HG02943 (cell line): ENCODE results near the gene SEPTIN1.

Source experiments
- ATAC-seq: cut with Tn5 transposase; IDR thresholded peaks from one replicate; pipeline ENCODE4 v1.9.1; 2021; ENCODE audit warnings: mild to moderate bottlenecking, low read depth, moderate library complexity; ENCODE audit not compliant: unreplicated experiment

Gene SEPTIN1, protein sequence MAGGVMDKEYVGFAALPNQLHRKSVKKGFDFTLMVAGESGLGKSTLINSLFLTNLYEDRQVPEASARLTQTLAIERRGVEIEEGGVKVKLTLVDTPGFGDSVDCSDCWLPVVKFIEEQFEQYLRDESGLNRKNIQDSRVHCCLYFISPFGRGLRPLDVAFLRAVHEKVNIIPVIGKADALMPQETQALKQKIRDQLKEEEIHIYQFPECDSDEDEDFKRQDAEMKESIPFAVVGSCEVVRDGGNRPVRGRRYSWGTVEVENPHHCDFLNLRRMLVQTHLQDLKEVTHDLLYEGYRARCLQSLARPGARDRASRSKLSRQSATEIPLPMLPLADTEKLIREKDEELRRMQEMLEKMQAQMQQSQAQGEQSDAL

DNA sequence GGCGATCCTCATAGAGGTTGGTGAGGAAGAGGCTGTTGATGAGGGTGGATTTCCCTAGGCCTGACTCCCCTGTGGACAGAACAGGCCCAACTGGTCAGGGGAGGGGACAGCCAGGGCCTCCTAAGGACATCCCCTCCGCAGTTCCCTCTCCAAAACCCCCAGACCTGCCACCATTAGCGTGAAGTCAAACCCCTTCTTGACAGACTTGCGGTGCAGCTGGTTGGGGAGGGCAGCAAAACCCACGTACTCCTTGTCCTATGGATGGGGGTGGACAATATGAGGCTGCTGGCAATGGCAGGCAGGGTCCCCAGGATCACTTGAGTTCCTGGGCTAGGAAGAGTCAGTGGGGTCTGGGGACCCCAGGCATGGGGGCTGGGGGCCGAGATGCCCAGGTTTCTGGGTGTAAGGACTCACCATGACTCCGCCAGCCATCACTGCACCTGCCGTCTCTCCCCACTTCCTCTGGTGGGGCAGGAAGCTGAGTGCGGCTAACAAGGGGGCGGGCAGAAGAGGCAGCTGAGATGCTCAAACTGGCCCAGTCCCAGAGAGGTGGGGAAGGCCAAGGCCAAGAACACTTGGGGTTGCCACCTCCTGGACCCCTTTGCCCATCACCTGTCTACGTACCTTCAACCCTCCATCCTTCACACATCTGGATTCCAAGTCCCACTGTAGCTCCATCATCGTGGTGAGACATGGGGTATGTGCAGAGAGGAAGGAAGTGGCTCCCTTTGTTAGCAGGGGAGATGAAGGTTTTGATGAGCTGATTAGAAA lies at the start of gene SEPTIN1:
TSS of gene SEPTIN1 (minus strand) at position 451 of the 771 bp plus-strand sequence. CDS start at position 432, 19 bp downstream.
- ATAC-seq = no peak

DNA sequence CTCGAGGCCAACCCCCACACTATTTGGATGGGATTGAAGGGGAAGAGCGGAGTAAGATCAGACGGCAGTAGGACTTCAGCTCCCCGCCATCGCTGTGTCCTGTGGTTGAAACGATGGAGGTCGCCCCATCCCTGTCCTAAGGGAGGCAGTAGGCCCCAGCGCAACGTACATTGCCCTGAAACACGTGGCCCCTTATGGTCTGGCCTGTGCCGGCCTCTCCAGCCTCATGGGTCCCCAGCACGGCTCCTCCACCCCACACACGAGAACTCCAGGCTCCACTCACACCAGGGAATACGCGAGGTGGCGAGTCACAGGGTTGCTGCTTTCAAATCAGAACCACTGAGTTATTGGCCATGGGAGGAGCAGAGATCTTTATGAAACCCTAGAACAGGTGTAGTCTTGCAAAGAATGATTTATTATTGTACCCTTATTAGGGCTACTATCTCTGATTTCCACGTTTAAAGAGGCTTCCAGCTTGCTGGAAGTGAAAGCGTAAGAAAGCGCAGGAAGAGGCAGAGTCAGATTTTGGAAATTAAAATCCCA lies 48.1 kb upstream of the SEPTIN1 start:
- ATAC-seq = no peak

DNA sequence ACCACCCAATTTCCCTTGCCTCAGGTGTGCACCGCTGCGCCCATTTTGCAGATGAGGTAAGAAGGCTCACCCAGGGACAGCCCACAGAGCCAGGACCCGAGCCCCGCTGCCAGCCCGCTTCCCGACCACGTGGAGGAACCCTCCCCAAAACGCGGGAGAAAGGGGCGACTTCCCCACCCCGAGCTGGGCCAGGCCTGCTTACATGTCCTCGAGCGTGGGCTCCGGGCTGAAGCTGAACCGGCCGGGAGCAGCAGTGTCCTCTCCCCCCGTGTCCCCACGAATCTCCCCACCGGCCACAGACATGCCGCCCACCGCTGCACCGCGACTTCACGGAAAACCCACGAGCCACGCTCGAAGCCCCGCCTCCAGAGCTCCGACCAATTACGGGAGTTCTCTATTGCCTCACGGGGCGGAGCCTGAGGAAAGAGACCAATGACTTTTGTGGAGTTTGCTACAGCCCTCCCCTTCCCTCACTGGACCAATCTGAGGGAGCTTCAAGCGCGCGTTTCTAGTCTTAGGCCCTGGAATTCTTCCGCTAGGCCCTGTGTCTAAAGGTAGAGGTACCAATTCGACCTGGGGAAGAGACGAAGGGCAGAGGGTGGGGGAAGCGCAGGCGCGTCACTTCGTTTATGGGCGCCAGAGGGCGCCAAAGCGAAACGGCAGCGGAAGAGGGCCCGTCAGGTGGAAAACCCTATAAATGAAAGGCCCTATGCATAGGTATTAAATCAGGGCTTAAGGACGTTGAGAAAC lies 47.5 kb upstream of the SEPTIN1 start, which contains the start of gene DCTPP1:
TSS of gene DCTPP1 (minus strand) at position 353 of the 750 bp plus-strand sequence. CDS start at position 303, 50 bp downstream.
- ATAC-seq = peak; percentile 94

DNA sequence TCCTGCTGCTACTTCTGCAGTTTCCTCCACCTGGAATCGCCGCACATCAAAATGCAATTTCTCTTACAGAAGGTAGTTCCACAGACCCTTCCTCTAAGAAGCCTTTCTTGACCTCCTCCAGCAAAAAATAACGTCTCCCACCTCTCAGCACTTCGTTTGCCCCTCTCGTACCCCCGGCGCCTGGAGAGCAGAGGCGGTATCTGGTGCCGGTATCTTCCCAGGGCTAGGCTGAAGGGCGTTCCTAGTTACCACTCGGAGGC lies 47.0 kb upstream of the SEPTIN1 start:
- ATAC-seq = peak; percentile 16

DNA sequence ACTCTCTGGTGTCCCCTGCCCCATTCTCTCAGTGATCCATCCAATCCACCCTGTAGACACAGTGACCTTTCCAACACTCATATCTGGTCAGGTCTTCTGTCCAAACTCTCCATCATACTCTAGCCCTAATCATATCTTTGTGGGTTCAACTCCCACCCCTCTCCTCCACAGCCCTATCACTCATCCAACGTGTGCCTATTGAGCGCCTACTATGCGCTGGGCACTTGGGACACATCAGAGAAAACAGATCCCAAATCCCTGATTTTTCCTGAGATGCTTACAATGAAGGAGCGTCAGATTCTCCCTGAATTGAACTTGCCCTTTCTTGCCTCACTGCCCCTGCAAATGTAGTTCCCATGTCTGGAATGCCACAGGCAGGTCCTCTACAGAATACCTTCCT lies 45.7 kb upstream of the SEPTIN1 start:
- ATAC-seq = no peak

DNA sequence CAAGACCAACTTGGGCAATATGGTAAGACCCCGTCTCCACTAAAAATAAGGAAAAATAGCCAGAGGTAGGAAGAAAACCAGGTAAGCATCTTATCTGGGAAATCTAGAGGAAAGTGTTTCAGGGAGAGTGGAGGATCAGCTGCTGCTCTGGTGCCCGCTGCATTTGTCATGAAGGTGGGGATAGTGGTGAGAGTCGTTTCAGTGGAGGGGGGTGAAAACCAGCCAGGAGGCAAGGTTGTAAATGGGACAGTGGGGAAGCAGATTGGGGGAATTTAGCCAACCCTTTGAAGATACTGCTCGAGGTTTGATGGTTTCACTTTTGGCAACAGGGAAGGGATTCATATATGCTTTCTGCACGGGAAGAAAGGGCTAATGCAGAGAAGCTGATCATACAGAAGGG lies 38.6 kb upstream of the SEPTIN1 start:
- ATAC-seq = no peak

DNA sequence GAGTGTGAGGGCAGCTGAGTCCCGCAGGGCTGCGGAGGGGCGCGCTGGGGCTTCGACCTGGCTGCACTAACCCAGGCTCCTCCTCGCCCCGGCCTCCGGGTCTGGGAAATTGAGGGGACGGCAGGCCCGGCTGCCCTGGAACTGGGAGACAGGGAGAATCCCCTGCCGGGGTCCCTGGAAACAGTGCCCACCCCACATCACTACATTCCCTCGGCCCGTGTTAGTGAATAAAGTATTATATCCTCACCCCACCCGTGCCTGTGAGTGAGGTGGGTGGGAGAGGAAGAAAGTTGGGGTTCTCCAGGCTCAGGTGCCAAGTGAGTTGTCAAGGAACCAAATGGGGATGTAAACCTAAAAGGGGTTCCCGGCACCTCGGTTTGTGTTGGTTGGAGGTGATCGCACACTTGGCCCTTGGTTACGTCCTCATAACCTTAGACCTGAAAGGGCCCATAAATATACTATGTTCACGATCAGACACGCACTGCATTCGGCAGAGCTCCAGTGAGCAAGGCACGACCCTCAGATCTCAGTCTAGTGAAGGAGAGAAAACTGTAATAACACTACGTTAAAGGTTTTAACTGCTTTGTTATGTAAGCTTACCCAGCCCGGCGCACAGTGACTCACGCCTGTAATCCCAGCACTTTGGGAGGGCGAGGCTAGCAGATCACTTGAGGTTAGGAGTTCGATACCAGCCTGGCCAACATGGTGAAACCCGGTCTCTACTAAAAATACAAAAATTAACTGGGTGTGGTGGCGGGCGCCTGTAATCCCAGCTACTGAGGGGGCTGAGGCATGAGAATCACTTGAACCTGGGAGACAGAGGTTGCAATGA lies 36.2 kb upstream of the SEPTIN1 start:
- ATAC-seq = no peak

DNA sequence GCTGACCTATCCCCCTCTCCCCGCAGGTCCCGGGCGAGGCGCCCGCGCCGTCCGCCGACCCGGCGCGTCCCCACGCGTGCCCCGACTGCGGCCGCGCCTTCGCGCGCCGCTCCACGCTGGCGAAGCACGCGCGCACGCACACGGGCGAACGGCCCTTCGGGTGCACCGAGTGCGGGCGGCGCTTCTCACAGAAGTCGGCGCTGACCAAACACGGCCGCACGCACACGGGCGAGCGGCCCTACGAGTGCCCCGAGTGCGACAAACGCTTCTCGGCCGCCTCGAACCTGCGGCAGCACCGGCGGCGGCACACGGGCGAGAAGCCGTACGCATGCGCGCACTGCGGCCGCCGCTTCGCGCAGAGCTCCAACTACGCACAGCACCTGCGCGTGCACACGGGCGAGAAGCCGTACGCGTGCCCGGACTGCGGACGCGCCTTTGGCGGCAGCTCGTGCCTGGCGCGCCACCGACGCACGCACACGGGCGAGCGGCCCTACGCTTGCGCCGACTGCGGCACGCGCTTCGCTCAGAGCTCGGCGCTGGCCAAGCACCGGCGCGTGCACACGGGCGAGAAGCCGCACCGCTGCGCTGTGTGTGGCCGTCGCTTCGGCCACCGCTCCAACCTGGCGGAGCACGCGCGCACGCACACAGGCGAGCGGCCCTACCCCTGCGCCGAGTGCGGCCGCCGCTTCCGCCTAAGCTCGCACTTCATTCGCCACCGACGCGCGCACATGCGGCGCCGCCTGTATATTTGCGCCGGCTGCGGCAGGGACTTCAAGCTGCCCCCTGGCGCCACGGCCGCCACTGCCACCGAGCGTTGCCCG lies 35.4 kb upstream of the SEPTIN1 start:
- peak; percentile 65 for ATAC-seq

DNA sequence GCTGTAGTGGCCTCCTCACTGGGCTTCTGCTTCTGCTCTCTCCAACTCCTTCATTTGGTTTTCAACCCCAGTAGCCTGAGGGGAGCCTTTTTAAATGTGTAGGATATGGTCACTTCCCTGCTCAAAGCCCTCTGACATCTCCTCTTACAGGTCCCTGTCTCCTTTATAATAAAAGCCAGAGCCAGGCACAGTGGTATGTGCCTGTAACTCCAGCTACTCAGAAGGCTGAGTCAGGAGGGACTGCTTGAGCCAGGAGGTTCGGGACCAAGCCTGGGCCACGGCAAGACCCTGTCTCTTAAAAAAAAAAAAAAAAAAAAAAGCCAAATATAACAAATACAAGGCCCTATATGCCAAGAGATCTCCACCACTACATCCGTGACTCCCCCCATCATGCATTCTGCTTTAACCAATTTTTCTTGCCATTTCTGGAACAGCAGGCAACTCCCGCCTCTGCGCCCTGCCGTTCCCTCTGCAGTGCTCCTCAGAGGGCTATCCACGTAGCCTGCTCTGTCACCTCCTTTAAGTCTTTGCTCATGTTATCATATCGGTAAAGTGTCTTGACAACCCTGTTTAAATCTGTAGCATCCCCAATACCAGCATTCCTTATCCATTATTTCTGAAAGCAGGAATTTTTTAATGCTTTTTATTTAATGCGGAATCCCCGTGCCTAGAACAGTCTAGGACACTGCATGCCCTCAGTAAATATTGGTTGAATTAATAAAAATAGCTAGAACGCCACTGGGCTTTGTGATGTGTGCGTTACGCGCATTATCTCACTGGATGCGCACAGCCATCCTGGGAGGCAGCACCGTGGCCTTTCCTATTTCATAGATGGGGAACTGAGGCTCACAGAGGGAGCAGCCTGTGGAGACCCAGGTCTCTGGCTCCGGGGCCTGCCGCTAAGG lies 34.5 kb upstream of the SEPTIN1 start:
- ATAC-seq = peak; percentile 6

DNA sequence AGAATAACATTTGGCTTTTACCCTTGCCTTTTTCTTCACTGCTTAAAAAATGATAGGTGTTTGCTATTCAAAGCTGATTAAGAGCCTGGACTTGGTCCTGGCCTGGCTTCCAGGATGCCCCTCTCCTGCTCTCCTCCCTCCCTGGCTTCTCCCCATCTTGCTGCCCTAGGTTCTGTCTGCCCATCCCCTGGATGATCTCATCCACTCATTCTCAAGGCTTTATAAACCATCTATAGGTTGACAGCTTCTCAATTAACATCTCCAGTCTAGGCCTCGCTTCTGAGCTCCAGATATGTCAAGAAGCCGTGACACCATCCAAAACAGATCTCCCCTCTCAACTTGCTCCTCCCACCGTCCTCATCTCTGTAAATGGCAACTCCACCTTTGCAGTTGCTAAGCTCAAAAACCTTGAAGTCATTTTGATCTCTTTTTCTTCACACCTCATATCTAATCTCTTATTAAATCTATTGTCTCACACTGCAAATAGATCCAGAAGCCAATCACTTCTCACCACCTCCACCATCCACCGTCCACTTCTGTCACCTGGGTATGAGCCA lies 33.8 kb upstream of the SEPTIN1 start:
- no peak for ATAC-seq

DNA sequence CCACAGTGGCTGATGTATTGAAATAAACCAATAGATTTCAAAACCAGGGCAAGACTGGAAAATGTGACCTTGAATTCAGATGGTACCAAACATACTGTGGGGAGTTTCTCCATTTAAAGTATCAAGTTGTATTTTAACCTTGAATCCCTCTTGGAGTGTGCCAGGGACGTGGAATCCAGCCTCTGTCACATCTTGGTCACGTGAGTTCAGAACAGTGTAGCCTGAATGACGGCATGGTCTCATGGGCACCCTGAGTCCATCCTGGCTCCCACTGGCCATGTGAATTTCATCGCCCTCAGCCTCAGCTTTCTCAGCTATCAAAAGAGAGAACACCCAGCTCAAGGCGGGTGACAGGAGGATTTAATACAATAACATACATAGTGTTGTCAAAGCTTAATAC lies 31.8 kb upstream of the SEPTIN1 start:
- ATAC-seq = no peak

DNA sequence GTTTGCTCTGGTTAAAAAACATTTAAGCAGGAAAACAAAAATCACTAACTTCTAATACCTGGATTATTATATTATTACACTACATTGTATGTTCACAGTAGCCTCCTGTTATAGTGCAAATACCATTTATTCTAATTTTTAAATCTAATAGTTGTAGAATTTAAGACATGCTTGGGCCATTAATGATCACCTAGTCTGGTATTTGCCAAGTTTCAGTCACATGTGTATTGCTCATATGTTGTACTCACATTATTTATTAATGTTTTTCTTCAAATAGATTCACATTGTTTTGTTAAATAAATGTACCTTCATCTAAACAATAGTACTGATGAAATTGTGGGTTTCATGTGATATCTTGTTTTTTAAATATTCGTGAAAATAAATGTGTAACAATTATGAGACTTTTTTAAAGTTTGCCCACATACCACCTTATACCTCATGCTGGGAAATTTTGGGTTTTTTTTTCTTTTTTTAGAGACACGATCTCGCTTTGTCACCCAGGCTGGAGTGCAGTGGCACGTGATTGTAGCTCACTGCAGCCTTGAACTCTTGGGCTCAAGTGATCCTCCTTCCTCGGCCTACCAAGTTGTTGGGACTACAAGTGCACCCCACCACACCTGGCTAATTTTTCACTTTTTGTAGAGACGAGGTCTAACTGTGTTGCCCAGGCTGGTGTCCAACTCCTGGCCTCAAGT lies 30.9 kb upstream of the SEPTIN1 start:
- no peak for ATAC-seq

DNA sequence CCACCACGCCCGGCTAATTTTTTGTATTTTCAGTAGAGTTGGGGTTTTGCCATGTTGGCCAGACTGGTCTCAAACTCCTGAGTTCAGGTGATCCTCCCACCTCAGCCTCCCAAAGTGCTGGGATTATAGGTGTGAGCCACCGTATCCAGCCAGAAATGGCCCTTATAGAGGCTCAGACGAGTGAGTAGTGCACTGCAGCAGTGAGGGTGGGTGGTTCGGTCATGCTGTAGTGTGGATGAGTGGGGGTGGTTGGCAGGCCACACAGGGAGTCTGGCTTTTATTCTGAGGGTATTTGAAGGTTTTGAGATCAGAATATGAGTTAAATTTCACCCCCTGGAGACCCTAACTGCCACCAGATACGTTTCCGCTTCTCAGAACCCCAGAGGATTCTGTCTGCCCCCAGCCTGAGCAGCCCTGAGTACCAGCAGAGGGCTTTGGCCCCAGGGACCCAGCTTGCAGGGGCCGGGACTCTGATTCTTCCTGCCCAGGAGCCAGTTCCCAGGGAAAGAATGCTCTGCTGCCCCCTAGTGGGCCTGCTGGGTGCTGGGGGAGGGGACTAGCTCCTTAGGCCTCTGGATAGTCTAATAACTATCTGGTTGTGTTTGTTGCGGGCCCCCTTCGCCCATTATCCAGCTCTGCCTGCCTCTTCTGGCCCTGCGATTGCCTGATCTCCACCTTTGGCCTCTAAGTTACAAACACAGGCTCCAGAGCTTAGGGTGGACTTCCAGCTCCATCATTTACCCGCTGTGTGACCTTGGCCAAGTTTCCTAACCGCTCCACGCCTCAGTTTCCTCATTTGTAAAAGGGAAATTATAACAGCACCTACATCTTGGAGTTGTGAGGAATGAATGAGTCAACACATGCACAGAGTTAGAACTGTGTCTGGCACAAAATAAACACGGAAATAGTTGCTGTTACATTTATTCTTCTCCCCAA lies 27.0 kb upstream of the SEPTIN1 start:
- no peak for ATAC-seq

DNA sequence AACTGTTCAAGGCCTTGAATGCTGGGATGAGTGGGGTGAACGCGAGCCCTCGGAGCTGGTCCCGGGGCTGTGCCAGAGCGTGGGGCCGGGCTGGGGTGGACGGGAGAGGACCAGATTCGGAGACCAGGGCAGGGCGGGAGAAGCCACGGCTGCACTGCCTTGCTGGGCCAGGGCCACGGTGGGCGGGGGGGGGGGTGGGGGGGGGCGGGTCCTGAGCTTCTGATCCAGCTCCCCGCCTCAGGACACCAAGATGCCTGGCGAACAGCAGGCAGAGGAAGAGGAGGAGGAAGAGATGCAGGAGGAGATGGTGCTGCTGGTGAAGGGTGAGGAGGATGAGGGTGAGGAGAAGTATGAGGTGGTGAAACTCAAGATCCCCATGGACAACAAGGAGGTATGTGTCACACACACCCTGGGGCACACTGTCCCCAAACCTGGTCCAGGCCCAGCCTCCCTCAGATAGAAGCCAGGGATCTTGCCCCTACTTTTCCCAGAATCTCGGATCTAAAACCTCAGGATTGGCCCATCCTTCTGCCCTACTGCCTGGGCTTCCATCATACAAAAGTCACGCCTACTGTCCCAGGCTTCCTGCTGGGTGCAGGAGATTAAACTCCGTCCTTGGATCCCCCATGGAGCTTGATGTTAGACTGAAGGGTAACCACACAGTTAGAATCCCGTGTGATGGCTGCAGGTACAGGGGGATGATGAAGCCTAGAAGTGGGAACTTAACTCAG lies 25.6 kb upstream of the SEPTIN1 start:
- no peak for ATAC-seq

DNA sequence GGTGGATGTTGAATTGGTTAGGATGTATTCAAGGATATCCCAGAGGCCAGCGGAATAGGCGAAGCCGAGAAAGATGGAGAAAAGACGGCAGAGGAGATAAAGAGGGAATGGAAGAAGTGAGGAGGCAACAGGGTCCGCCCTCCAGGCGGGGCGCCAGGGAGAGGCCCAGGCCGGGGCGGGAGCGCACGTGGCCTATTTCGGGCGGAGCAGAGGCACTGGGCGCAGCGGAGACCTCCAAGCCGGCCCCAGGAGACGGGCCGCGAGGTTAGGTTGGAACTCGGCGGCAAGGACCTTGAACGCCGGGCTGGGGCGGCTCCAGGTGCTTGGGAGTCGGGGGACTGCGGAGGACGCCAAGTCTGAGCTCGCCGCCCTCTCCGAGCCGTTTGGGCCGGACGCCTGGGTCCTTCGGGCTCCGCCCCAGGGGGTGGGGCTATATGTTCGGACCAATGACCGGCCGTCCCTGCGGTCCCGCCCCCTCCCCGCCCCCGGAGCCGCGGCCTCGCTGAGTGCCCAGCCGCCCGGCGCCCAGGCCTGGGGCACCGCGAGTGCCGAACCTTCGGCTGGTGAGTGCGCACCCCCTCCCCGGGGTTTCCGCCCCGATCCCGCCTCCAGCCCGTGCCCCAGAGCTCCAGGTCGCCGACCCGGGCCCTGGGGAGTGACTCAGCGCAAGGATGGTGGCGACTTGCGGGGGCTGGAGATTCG lies 24.9 kb upstream of the SEPTIN1 start, which contains the start of gene ZNF771:
TSS of gene ZNF771 (plus strand) at position 505 of the 702 bp plus-strand sequence. CDS start 448 bp downstream, outside the sequence.
- ATAC-seq = peak; percentile 60
